Uterus (tissue), 4 donors: Measurements from ENCODE around the gene THBD. TPM values are rescaled to one million over a fixed set of nuclear protein-coding genes. Genes with fewer than 3 reads are reported as not detected.

Experiments used
- DNase-seq, 2 donors: peaks; one replicate each; pipeline ENCODE4 v3.0.0-alpha.2; 2019 to 2020
- H3K27ac ChIP-seq, 2 donors: fragments of 200-600 bp; sonication (generic); 1 replicate in 1 of 2; 2 replicates in 1 of 2; pipeline ENCODE4 v1.5.1; 2016 to 2018
- H3K27me3 ChIP-seq, 2 donors: fragments of 200-600 bp; sonication (generic); one replicate each; pipeline ENCODE4 v1.5.1; 2018 to 2019; ENCODE audit warnings: control low read depth in 1 of 2
- H3K36me3 ChIP-seq, 2 donors: fragments of 200-600 bp; sonication (generic); one replicate each; pipeline ENCODE4 v1.5.1; 2019; ENCODE audit warnings: control low read depth in 1 of 2
- H3K4me1 ChIP-seq, 2 donors: fragments of 200-600 bp; sonication (generic); one replicate each; pipeline ENCODE4 v1.5.1; 2018 to 2019; ENCODE audit warnings: control low read depth in 1 of 2
- H3K4me3 ChIP-seq, 2 donors: fragments of 200-600 bp; sonication (generic); 1 replicate in 1 of 2; 2 replicates in 1 of 2; pipeline ENCODE4 v1.5.1; 2018 to 2019; ENCODE audit warnings: mild to moderate bottlenecking in 1 of 2
- H3K9me3 ChIP-seq, 2 donors: fragments of 200-600 bp; sonication (generic); one replicate each; pipeline ENCODE4 v1.5.1; 2019; ENCODE audit warnings: control low read depth in 1 of 2
- CTCF ChIP-seq, 4 experiments: fragments of 200-600 bp in 2 of 4; fragments of 450-650 bp in 2 of 4; sonication (generic) in 2 of 4; IDR thresholded peaks; one replicate each; pipeline ENCODE4 v1.5.1; 2016 to 2019; ENCODE audit warnings: antibody characterized with exemption in 4 of 4, mild to moderate bottlenecking in 2 of 4, moderate library complexity in 1 of 4
- POLR2A ChIP-seq, 2 donors: fragments of 450-650 bp; IDR thresholded peaks; one replicate each; pipeline ENCODE4 v1.6.1; 2016; ENCODE audit warnings: antibody characterized with exemption in 2 of 2, mild to moderate bottlenecking in 1 of 2, moderate library complexity in 1 of 2
- intact Hi-C: fragments of 100-400 bp; cut with DNase I; formaldehyde crosslinking; loops from one replicate; pipeline ENCODE4 v1.15.1; 2023; ENCODE audit warnings: low total_unique reads
- total RNA-seq, 4 donors: library from RNA; depleted of rRNA in 3 of 4; stranded (reverse); fragments of >200 nt in 3 of 4; gene quantifications; one replicate each; pipeline versions ENCODE4 v1.1.0 to v1.2.4, GENCODE V29; 2014 to 2023
- donor health status: DM: yes; HTN: yes; CAD: no.

The THBD gene
- total RNA-seq, 4 donors from 2014 or later = 8.6 to 42.6 (median 28.4) TPM

DNA sequence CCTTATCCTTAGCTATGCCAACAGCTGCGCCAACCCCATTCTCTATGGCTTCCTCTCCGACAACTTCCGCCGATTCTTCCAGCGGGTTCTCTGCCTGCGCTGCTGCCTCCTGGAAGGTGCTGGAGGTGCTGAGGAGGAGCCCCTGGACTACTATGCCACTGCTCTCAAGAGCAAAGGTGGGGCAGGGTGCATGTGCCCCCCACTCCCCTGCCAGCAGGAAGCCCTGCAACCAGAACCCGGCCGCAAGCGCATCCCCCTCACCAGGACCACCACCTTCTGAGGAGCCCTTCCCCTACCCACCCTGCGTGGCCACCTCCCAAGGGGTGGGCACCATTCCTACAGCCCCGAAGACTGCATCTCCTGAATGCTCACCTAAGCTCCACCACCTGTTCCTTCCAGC is 13.1 kb downstream of the THBD start:
- Histone ChIP-seq H3K27me3 (no peaks in the 10 kb centered on the region), H3K4me3 (no peak overlapping the region)
- no peak for DNase-seq

GRCh38 chr20:23035731-23036130 is 13.7 kb downstream of the THBD start:
- DNase-seq = no peak
- TF ChIP-seq POLR2A (IDR thresholded peaks at IDR 0.05) = no peak
- no peaks in the 10 kb centered on the region for H3K4me1 ChIP-seq
- H3K9me3 ChIP-seq = no peaks in the 10 kb centered on the region
- intact Hi-C loops = no loop called here
- no peaks in the 10 kb centered on the region for H3K36me3 ChIP-seq
- H3K4me3 ChIP-seq = no peak overlapping the region
- no peak overlapping the region for H3K27ac ChIP-seq
- no peaks in the 10 kb centered on the region for H3K27me3 ChIP-seq

More for the DNA sequence above, 13.1 kb downstream of the THBD start:
- no peaks in the 10 kb centered on the region for H3K36me3 ChIP-seq
- H3K4me1 ChIP-seq = no peaks in the 10 kb centered on the region
- TF ChIP-seq POLR2A (IDR thresholded peaks at IDR 0.05) (no peak), CTCF (IDR thresholded peaks at IDR 0.05) (no peak)
- H3K9me3 ChIP-seq = no peaks in the 10 kb centered on the region
- intact Hi-C loops = no loop called here
- no peak overlapping the region for H3K27ac ChIP-seq

DNA sequence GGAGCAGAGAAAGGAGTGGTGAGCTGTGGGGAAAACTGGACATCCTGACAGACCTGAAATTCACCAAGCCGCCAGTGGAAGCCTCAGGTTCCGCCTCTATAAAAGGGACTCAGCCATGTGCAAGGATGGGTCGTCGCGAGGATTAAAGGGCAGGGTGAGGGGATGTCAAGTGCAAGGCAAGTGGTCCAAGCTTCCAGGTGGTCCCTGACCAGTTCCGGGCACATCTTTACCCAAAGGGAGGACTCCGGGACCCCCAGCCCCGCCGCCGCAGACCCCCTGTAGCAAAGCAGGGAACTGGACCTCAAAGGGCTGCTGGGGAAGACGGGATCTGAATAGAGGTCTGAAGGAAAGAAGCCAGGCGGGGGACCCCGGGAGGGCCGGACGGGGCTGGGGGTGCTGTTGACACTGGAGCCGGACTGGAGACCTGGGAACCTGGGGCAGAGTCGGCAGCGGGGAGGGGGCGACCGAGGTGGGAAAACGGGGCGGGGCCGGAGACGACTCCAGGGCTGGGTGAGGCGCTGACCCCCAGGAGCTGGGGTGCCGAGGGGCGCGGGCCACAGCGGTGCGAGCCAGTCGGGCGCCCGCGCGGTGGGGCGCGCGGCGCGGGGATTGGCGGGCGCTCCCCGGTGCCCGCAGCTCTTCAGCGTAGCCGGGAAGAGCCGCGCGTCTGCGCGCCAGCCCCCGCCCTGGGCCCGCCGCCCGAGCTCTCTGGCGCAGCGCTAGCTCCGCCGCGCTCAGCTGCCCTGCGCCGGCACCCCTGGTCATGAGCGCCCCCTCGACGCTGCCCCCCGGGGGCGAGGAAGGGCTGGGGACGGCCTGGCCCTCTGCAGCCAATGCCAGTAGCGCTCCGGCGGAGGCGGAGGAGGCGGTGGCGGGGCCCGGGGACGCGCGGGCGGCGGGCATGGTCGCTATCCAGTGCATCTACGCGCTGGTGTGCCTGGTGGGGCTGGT is 14.5 kb downstream of the THBD start, which contains the start of gene SSTR4:
TSS of gene SSTR4 (plus strand) at position 592 of the 951 bp plus-strand sequence. CDS start at position 764, 172 bp downstream.
- no peak within 1 kb of the TSS for H3K4me3 ChIP-seq

GRCh38 chr20:23033918-23034317 is 15.6 kb downstream of the THBD start:
- Histone ChIP-seq H3K36me3 (no peaks in the 10 kb centered on the region), H3K4me3 (no peak overlapping the region), H3K27ac (no peak overlapping the region), H3K27me3 (no peaks in the 10 kb centered on the region), H3K4me1 (no peaks in the 10 kb centered on the region), H3K9me3 (no peaks in the 10 kb centered on the region)
- DNase-seq = no peak
- intact Hi-C loops = no loop called here
- TF ChIP-seq CTCF (IDR thresholded peaks at IDR 0.05) = no peak
- no peak for TF ChIP-seq POLR2A (IDR thresholded peaks at IDR 0.05)

More for the DNA sequence above, 14.5 kb downstream of the THBD start, which contains the start of gene SSTR4:
- no peak for TF ChIP-seq POLR2A (IDR thresholded peaks at IDR 0.05)
- no peak for TF ChIP-seq CTCF (IDR thresholded peaks at IDR 0.05)
- no peaks in the 10 kb centered on the region for H3K9me3 ChIP-seq
- H3K4me1 ChIP-seq = no peaks in the 10 kb centered on the region
- H3K27me3 ChIP-seq = no peaks in the 10 kb centered on the region
- no peaks in the 10 kb centered on the region for H3K36me3 ChIP-seq
- no peak within 1 kb of the TSS for H3K27ac ChIP-seq
- DNase-seq = no peak
- intact Hi-C loops = no loop called here

GRCh38 chr20:23032750-23033078 is 16.8 kb downstream of the THBD start:
- TF ChIP-seq POLR2A (IDR thresholded peaks at IDR 0.05) (no peak), CTCF (IDR thresholded peaks at IDR 0.05) (no peak)
- Histone ChIP-seq H3K27ac (no peak overlapping the region), H3K4me3 (no peak overlapping the region), H3K9me3 (no peaks in the 10 kb centered on the region), H3K36me3 (no peaks in the 10 kb centered on the region), H3K27me3 (no peaks in the 10 kb centered on the region), H3K4me1 (no peaks in the 10 kb centered on the region)
- intact Hi-C loops = no loop called here
- no peak for DNase-seq
